Stomach (tissue), 4 donors: ENCODE results near the gene MRPS14.

ENCODE experiments used
- CTCF ChIP-seq, 7 experiments: fragments of 450-650 bp in 4 of 7; fragments of 200-600 bp in 3 of 7; sonication (generic) in 3 of 7; IDR thresholded peaks; one replicate each; pipeline ENCODE4 v1.5.1; 2016 to 2019; ENCODE audit warnings: antibody characterized with exemption in 7 of 7, control low read depth in 2 of 7, mild to moderate bottlenecking in 1 of 7
- EP300 ChIP-seq: sonication (generic); formaldehyde crosslinking; IDR thresholded peaks from one replicate; pipeline ENCODE4 v1.6.1; 2017; ENCODE audit warnings: antibody characterized with exemption
- POLR2A ChIP-seq, 4 donors: fragments of 450-650 bp; IDR thresholded peaks; one replicate each; pipeline ENCODE4 v1.6.1; 2016; ENCODE audit warnings: antibody characterized with exemption in 4 of 4, control low read depth in 2 of 4, mild to moderate bottlenecking in 1 of 4, moderate library complexity in 1 of 4

GRCh38 chr1:174976436-174977108 lies 46.7 kb downstream of the MRPS14 start:
- TF ChIP-seq EP300 (no peak), CTCF (IDR thresholded peaks at IDR 0.05) (no peak), POLR2A (IDR thresholded peaks at IDR 0.05) (no peak)
